HG02852 (cell line): Measurements from ENCODE around the gene MTX2.
"Not testable (repeated sequence)": the region's sequence is repeated elsewhere in the genome, so short reads cannot be mapped to it uniquely, and the experiment has no call there.

ENCODE experiments used
- ATAC-seq: cut with Tn5 transposase; IDR thresholded peaks from one replicate; pipeline ENCODE4 v1.9.1; 2021; ENCODE audit warnings: mild to moderate bottlenecking, moderate library complexity; ENCODE audit not compliant: unreplicated experiment

The MTX2 gene

DNA sequence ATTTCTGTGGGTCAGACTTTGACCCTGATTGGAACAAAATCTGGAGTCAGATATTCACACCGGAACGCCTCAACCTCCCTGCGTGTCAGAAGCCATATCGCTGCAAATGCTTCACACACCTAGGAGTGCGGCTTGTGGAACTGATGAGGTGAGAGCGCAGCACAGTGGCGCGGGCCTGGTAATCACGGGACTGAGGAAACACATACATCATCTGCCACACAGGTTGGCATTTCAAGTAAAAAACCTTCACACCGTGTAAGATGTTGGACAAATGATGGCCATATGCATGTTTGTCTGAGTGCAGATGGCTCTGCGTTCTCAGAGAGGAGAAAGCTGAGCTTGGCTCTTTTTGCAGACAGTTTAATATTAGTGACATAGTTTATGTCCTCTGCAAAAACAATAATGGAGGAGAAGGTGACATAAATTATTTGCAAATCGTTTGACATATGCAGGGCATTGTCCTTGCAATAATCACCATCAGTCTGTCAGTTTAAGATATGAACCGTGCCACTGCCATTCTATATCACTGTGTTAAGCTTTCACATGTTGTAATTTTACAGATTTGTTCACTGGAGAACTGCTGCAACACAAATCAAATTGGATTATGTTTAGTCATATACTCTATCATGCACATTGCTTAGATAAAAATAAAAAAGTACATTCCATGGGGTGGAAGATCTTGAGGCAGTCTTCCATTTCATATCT lies 101.4 kb downstream of the MTX2 start:
- no peak for ATAC-seq

DNA sequence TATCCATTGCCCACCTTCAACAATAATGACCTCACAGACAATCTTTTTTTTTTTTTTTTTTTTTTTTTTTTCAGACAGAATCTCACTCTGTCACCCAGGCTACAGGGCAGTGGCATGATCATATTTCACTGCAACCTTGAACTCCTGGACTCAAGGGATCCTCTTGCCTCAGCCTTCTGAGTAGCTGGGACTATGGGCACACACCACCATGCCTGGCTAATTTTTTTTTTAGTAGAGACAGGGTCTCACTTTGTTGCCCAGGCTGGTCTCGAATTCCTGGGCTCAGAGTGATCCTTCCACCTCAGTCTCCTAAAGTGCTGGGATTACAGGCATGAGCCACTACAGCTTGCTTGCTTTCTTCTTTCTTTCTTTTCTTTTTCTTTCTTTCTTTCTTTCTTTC lies 103.9 kb downstream of the MTX2 start:
- ATAC-seq: not testable (repeated sequence)

DNA sequence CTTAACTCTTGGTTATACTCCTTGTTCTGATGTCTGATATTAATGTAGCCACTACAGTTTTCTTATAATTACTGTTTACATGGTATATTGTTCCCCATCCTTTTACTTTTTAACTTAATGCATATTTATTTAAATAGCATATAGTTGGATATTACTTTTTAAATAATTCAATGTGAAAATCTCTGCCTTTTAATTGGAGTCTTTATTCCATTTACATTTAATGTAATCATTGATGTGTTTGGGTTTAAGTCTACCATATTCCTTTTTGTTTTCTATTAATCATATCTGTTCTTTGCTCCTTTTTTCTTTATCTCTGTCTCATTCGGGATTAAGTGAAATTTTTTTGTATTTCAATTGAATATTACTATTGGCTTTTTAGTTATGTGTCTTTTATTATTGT lies 109.1 kb downstream of the MTX2 start:
- no peak for ATAC-seq

GRCh38 chr2:176380341-176380740 lies 111.1 kb downstream of the MTX2 start:
- ATAC-seq: no peak

DNA sequence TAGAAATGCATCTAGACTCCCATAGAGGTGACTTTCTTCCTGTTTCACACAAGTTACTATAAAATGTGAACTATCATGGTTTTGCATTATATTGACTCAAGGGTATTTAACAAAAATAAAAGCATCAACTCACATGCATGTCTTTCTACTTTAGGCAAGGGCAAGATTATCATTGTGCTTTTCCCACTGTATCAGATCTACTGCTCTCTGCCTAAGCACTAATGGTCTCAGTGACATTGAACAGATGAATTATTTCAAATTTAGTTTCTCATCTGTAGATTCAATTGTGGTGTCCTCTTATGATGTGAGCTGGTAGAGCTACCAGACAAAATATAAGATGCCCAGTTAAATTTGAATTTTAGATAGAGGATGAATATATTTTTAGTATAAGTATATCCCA lies 113.9 kb downstream of the MTX2 start:
- no peak for ATAC-seq

- no peak for ATAC-seq
Observed at GRCh38 chr2:176383836-176384442, 114.7 kb downstream of the MTX2 start.

GRCh38 chr2:176385219-176385759 lies 116.0 kb downstream of the MTX2 start:
- ATAC-seq: no peak

DNA sequence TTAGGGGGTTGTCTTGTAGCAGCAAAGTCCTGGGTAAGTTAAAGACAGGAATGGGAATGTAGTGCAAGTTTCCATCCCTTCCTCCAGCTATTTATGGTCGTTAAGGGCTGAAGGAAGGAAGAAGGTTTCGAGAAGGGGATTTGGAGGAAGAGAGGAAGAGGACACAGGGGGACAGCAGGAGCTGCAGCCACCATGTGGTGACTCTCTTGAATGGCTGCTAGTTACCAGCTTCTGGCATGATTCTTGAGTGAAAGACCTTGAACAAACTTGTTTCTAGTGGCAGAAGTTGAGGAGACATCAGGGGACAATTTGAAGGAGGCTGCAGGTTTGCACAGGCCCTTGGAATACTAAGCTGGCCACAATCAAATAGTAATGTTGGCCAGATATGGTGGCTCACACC lies 116.6 kb downstream of the MTX2 start:
- ATAC-seq: no peak
